ENCODE results near the gene RADIL.

- TF ChIP-seq CTCF (IDR thresholded peaks at IDR 0.05) (no peak), EZH2 (IDR thresholded peaks at IDR 0.05; ENCODE audit: borderline replicate concordance, insufficient read depth, low read depth, low read length, poor library complexity, severe bottlenecking) (no peak)
Observed at GRCh38 chr7:4871056-4871680, 12.3 kb downstream of the RADIL start.
